HG02970 (cell line): ENCODE data around the gene KLHDC9.

Source experiments
- ATAC-seq: cut with Tn5 transposase; IDR thresholded peaks from one replicate; pipeline ENCODE4 v1.9.1; 2021; ENCODE audit warnings: mild to moderate bottlenecking, moderate library complexity, moderate number of reproducible peaks; ENCODE audit not compliant: unreplicated experiment, low FRiP score

KLHDC9 gene

DNA sequence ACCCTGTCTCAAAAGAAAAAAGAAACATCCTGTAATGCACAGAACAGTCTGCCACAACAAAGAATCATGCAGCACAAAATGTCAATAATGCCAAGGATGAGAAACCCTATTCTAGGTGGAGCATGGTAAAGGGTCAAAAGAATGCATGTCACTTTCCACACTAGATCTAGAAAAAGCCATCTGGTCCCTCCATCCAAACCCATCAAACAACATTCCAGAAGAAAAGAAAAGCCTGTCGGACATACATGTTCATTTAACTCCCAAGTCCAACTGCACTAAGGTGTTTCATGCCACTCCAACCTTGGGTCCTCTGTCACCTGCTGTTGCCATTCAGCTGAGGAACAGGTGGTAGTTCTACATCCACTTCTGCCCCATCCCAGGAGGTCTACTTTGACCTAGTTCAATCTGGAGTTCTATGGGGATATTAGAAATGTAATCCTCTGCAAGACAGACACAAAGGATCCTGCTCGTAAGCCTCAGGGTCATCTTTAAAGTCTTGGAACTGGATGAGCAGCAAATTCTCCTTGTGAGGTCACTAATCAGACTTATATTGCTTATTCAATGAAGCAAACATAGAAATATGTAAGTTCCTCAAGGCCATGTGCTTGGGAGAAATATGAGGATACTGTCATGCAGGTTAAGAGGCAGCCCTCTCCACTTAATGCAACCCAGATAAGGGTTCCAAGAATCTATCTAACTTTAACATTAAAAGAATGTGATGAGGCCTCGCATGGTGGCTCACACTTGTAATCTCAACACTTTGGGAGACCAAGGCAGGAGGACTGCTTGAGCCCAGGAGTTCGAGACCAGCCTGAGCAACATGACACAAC lies 30.6 kb downstream of the KLHDC9 start:
- no peak for ATAC-seq

DNA sequence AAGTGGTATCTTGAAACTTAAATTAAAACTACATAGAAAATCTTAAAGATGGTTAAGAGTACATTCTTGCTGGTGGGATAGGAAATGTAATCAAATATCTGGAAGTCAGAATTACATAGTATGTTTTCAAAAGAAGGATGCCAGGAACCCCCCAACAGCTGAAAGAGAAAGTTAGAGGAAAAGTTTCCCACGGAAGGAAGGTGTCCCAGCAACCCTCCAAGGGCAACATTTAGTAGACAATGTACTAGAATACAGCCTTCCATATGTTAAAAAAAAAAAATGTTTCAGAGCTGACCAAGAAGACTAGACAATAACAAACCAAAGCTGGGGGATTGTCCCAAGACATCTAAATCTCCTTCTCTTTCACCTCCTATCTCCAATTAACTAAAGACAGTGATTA lies 32.1 kb downstream of the KLHDC9 start:
- no peak for ATAC-seq

DNA sequence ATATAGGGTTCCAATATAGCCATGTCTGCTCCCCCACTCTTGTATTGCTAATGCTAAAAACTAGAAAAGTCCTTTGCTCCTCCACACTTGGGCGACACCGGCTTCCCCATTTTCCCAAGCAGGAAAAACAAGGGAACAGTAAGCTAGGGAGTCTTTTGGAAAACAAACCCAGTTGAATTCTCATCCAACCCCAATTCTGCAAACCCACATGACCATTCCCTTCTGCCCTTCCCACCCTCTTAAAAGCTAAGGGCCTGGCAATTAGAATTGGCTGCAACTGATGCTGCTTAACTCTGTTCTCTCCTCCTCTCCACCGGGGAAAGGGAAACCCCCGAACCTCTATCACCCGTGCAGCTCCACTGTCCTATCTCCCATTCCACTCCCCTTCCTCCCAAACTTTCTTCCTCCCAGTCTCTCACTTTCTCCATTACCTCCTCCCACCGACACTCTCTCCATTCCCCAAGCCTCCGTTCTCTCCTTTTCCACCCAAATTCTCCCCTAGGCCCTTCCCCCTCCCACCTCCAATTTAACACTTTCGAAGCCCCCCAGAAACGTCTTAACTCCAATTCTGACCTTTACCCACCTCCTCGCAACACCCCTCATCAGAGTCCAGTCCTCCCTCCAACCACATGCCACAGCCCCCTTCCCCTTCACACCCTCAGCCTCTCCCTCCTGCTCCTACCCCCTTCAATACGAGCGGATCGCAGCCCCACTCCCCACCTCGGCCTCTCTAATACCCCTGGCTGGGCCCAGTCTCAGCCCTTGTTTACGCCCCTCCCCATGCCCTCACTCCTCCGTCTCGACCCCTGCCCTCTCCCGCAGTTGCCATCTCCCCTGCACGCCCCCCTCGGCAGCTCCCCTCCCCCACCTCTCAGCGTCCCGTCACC lies 33.6 kb downstream of the KLHDC9 start:
- ATAC-seq: no peak

GRCh38 chr1:161132410-161133219 lies 34.5 kb downstream of the KLHDC9 start, which contains the start of gene DEDD:
TSS of gene DEDD (minus strand) at chr1:161132667. CDS start at chr1:161124462, 8,205 bp downstream.
- ATAC-seq: peak; percentile 77

GRCh38 chr1:161133220-161133740 lies 35.1 kb downstream of the KLHDC9 start:
- ATAC-seq: no peak

- no peak for ATAC-seq
Observed at GRCh38 chr1:161137881-161138280, 39.7 kb downstream of the KLHDC9 start.

DNA sequence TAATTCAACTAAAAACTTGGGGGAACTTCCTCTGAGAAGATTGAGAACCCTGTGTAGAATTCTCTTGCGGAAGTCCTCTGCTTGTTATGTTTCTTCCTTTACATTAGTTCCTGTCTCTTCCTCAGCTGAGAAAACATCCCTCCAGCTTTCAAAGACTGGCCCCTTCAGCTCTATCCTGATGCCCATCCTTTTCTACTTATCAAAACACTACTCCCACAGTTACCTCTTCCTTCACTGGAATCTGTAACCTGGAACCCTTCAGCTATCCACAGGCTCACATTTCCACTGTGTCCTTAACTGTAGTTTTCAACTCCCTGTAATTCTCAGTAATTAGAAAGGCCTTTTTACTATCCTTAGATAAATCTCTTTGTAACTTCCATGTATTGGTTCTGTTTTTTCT lies 40.3 kb downstream of the KLHDC9 start:
- no peak for ATAC-seq

GRCh38 chr1:161139766-161140165 lies 41.6 kb downstream of the KLHDC9 start:
- ATAC-seq: no peak

- ATAC-seq: no peak
Observed at GRCh38 chr1:161140755-161141400, 42.7 kb downstream of the KLHDC9 start.

GRCh38 chr1:161145832-161146231 lies 47.7 kb downstream of the KLHDC9 start:
- no peak for ATAC-seq
